ENCODE data around the gene HPSE2.

DNA sequence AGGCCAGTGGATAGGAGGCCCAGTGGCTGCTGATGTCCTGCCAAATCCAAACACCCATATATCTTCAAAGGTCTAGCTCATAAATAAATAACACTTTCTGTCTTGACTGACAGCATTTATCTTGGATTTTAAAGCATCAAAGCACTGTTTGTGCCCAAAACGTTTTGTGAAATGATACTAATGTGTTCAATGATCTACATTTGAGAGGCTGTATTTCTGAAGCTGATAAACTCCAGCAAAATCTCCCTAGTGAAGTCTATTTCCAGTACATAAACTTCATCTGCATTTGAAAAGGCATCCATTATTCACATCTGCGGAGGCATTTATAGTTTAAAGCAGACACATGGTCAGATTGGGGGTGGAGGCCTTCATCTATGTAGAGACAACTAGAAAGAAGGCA lies 276.3 kb downstream of the HPSE2 start:
- TF ChIP-seq POLR2AphosphoS5 (IDR thresholded peaks at IDR 0.05; ENCODE audit: low read depth, low read length) (no peak), TAF1 (IDR thresholded peaks at IDR 0.05; ENCODE audit: borderline replicate concordance, insufficient read depth, low read length) (no peak), SIN3A (IDR thresholded peaks at IDR 0.05; ENCODE audit: borderline replicate concordance, insufficient read depth, low read length) (no peak)

All from PFSK-1 (cell line).